Left kidney (tissue), 2 donors: ENCODE results near the gene TAB3. TPM values are rescaled to one million over a fixed set of nuclear protein-coding genes. Genes with fewer than 3 reads are reported as not detected.
"Not testable (repeated sequence)": the region's sequence is repeated elsewhere in the genome, so short reads cannot be mapped to it uniquely, and the experiment has no call there.

Source experiments
- DNase-seq: peaks from one replicate; pipeline ENCODE4 v3.0.0-alpha.2; 2013
- polyA plus RNA-seq: library from polyadenylated mRNA; unstranded; fragments of 120-200 nt; gene quantifications from one replicate; pipeline ENCODE4 v1.2.1, GENCODE V29; 2013; ENCODE audit not compliant: insufficient read length

Gene TAB3
- polyA plus RNA-seq, 1 donor, result 36.9 TPM

DNA sequence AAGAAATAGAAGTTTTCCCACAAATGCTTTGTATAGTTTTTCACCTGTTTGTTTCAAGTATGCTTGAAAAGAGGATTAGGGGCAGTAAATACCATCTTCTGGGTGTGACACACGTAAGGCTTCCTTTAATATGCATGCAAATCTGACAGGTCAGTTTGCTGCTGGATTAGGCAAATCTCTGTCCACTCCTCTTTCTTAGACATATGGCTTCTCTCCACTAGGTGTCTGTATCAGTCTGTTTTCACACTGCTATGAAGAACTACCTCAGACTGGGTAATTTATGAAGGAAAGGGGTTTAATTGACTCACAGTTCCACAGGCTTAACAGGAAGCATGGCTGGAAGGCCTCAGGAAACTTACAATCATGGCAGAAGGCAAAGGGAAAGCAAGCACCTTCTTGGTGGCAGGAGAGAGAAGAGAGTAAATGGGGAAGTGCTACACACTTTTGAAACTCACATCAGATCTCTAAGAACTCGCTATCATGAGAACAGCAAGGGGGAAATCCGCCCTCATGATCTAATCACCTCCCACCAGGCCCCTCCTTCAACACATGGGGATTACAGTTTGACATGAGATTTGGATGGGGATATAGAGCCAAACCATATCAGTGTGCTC is 66.9 kb downstream of the TAB3 start:
- no peak for DNase-seq

DNA sequence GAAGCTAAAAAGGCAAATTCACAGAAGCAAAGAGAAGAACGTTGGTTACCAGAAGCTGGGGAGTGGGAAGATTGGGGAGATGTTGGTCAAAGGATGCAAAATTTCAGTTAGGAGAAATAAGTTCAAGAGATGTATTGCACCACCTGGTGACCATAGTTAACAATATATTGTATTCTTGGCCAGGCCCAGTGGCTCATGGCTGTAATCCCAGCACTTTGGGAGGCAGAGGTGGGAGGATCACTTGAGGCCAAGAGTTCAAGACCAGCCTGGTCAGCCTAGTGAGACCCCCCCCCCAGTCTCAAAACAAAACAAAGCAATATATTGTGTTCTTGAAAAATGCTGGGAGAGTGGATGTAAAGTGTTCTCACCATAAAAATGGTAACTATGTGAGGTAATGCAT is 67.9 kb downstream of the TAB3 start:
- no peak for DNase-seq

DNA sequence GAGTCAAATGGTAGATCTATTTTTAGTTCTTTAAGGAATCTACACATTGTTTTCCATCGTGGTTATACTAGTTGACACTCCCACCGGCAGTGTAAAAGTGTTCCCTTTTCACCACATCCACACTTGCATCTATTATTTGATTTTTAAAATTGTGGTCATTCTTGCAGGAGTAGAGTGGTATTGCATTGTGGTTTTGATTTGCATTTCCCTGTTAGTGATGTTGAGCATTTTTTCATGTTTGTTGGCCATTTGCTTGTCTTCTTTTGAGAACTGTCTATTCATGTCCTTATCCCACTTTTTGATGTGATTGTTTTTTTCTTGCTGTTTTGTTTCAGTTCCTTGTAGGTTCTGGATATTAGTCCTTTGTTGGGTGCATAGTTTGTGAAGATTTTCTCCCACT is 70.0 kb downstream of the TAB3 start:
- DNase-seq, result no peak

DNA sequence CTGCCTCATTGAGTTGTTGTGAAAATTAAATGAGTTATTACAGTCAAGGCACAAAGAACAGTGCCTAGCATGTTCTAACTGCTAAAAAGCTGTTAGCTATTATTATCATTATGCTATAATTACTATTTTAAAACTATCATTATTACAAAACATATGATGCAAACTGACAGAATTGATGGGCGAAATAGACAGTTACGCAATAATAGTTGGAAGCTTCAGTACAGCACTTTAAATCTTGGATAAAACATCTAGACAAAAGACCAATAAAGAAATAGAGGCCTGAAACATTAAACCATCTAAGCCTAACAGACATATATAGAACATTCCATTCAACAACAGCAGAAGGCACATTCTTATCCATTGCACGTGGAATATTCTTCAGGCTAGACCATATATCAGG is 73.0 kb downstream of the TAB3 start:
- DNase-seq, result no peak

DNA sequence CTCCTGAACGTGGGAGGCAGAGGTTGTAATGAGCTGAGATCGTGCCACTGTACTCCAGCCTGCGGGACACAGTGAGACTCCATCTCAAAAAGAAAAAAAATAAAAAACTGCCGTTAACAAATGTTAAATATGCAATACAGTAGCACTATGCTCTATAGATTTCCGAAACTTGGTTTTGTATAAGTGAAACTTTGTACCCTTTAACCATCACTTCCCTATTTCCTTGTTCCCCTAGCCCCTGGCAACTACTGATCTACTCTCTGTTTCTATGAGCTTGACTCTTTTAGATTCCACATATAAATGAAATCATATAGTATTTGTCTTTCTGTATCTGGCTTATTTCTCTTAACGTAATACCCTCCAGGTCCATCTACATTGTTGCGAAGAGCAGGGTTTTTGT is 74.1 kb downstream of the TAB3 start:
- no peak for DNase-seq

DNA sequence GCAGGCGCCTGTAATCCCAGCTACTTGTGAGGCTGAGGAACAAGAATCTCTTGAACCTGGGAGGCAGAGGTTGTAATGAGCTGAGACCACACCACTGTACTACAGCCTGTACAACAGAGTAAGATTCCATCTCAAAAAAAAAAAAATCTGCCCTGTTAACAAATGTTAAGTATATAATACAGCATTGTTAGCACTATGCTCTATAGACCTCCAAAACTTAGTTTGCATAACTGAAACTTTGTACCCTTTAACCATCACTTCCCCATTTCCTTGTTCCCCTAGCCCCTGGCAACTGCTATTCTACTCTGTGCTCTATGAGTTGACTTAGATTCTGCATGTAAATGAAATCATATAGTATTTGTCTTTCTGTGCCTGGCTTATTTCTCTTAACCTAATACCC is 76.7 kb downstream of the TAB3 start:
- no peak for DNase-seq

DNA sequence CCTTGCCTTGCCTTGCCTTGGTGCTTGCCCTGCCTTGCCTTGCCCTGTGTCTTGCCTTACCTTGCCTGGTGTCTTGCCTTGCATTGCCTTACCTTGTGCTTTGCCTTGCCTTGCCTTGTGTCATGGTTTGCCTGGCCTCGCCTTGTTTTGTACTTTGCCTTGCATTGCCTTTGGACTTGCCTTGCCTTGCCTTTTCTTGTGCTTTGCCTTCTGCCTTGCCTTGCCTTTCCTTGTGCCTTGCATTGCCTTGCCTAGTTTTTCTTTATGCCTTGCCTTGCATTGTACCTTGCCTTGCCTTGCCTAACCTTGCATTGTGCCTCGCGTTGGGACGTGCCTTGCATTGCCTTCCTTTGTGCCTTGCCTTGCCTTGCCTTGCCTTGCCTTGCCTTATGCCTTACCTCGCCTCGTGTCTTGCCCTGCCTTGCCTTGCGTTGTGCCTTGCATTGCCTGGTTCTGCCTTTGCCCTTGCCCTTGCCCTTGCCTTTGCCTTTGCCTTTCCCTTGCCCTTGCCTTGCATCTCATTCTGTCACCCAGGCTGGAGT is 82.8 kb downstream of the TAB3 start:
- DNase-seq, result no peak

DNA sequence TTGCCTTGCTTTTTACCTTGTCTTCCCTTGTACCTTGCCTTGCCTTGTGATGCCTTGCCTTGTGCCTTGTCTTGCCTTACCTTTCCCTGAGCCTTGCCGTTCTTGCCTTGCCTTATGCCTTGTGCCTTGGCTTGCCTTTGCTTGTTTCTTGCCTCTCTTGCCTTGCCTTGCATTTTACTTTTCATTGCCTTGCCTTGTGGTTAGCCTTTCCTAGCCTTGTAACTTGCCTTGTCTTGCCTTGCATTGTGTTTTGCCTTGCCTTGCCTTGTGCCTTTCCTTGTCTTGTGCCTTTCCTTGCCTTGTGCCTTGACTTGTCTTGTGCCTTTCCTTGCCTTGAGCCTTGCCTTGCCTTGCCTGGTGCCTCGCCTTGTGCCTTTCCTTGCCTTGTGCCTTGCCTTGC is 84.6 kb downstream of the TAB3 start:
- no peak for DNase-seq

DNA sequence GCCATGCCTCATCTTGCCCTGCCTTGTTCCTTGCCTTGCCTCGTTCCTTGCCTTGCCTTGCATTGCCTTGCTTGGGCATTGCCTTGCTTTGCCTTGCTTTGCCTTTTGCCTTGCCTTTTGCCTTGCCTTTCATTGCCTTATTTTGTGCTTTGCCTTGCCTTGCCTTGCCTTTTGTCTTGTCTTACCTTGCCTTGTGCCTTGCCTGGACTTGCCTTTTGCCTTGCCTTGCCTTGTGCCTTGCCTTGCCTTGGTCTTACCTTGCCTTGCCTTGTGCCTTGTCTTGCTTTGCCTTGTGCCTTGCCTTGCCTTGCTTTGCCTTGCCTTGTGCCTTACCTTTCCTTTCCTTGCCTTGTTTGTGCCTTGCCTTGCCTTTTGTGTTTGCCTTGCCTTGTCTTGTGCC is 88.2 kb downstream of the TAB3 start:
- DNase-seq, result no peak

DNA sequence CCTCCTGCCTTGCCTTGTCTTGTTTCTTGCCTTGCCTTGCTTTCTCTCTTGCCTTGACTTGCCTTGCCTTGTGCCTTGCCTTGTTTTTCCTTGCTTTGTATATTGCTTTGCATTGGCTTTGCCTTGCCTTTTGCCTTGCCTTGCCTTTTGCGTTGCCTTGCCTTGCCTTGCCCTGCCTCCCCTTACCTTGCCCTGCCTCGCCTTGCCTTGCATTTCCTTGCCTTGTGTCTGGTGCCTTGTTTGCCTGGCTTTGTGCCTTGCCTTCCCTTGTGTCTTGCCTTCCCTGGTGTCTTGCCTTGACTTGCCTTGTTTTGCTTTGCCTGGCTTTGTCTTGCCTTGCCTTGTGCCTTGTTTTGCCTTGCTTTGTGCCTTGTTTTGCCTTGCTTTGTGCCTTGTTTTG is 89.7 kb downstream of the TAB3 start:
- DNase-seq, result no peak

DNA sequence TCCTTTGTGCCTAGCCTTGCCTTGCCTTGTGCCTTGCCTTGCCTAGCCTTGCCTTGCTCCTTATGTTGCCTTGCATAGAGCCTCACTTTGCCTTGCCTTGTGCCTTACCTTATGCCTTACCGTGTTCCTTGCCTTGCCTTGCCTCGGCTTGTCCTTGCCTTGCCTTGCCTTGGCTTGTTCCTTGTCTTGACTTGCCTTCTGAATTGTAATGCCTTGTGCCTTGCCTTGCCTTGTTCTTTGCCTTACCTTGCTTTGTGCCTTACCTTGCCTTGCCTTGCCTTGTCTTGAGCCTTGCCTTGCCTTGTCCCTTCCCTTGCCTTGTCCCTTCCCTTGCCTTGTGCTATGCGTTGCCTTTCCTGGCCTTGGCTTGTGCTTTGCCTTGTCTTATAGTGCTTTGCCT is 90.2 kb downstream of the TAB3 start:
- no peak for DNase-seq

DNA sequence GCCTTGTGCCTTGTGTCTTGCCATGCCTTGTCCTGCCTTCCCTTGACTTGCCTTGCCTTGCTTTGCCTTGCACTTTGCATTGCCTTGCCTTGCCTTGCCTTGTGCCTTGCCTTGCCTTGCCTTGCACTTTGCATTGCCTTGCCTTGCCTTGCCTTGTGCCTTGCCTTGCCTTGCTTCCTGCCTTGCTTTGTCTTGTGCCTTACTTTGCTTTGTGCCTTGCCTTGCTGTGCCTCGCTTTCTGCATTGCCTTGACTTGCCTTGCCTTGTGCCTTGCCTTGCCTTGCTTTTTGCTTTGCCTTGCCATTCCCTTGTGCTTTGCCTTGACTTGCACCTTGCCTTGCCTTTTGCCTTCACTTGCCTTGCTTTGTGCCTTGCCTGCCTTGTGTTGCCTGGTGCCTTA is 91.8 kb downstream of the TAB3 start:
- DNase-seq, result not testable (repeated sequence)

DNA sequence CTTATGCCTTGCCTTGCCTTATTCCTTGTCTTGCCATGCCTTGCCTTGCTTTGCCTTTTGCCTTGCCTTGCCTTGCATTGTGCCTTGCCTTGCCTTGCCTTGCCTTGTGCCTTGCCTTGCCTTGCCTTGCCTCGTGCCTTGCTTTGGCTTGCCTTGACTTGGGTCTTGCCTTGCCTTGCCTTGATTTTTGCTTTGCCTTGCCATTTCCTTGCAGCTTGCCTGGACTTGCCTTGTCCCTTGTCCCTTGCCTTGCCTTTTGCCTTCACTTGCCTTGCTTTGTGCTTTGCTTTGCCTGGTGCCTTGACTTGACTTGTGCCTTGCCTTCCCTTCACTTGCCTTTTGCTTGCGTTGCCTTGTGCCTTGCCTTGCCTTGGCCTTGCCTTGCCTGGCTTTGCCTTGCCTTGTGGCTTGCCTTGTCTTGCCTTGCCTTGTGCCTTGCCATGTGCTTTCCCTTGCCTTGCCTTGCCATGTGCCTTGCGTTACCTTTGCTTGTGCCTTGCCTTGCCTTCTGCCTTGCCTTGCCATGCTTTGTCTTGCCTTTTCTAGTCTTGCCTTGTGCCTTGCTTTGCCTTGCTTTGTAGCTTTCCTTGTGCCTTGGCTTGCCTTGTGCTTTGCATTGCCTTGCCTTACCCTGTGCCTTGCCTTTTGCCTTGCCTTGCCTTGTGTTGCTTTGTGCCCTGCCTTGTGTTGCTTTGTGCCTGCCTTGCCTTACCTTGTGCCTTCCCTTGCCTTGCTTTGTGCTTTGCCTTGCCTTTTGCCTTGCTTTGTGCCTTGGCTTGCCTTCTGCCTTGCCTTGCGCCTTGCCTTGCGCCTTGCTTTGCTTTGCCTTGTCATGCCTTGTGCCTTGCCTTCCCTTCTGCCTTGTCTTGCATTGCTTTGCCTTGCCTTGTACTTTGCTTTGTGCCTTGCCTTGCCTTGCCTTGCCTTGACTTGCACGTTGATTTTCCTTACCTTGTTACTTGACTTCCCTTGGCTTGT is 92.8 kb downstream of the TAB3 start:
- no peak for DNase-seq

DNA sequence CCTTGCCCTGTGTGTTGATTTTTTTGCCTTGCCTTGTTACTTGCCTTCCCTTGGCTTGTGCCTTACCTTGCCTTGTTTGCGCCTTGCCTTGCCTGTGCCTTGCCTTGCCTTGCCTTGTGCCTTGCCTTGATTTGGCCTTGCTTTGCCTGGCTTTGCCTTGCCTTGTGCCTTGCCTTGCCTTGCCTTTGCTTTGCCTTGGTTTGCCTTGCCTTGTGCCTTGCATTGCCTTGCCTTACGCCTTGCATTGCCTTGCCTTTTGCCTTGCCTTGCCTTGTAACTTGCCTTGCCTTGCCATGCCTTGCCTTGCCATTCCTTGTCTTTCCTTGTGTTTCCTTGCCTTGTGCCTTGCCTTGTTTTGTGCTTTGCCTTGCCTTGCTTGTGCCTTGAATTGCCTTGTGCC is 94.6 kb downstream of the TAB3 start:
- no peak for DNase-seq

DNA sequence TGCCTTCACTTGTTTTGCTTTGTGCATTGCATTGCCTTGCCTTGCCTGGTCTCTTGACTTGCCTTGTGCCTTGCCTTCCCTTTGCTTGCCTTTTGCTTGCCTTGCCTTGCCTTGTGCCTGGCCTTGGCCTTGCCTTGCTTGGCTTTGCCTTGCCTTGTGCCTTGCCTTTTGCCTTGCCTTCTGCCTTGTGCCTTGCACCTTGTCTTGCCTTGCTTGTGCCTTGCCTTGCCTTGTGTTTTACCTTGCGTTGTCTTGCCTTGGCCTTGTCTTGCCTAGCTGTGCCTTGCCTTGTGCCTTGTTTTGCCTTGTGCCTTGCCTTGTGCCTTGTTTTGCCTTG is 95.3 kb downstream of the TAB3 start:
- DNase-seq, result no peak

DNA sequence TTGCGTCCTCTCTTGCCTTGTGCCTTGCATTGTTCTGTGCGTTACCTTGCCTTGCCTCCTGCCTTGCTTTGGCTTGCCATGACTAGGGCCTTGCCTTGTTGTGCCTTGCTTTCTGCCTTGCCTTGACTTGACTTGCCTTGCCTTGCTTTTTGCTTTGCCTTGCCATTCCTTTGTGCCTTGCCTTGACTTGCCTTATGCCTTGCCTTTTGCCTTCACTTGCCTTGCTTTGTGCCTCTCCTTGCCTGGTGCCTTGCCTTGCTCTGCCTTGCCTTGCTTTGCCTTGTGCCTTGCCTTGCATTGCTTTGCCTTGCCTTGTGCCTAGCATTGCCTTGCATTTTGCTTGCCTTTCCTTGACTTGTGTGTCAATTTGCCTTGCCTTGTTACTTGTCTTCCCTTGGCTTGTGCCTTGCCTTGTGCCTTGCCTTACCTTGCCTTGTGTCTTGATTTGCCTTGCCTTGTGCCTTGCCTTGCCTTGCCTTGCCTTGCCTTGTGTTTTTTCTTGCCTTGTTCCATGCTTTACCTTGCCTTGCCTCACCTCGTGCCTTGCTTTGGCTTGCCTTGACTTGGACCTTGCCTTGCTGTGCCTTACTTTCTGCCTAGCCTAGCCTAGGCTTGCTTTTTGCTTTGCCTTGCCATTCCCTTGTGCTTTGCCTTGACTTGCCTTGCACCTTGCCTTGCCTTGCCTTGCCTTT is 95.8 kb downstream of the TAB3 start:
- DNase-seq, result no peak

DNA sequence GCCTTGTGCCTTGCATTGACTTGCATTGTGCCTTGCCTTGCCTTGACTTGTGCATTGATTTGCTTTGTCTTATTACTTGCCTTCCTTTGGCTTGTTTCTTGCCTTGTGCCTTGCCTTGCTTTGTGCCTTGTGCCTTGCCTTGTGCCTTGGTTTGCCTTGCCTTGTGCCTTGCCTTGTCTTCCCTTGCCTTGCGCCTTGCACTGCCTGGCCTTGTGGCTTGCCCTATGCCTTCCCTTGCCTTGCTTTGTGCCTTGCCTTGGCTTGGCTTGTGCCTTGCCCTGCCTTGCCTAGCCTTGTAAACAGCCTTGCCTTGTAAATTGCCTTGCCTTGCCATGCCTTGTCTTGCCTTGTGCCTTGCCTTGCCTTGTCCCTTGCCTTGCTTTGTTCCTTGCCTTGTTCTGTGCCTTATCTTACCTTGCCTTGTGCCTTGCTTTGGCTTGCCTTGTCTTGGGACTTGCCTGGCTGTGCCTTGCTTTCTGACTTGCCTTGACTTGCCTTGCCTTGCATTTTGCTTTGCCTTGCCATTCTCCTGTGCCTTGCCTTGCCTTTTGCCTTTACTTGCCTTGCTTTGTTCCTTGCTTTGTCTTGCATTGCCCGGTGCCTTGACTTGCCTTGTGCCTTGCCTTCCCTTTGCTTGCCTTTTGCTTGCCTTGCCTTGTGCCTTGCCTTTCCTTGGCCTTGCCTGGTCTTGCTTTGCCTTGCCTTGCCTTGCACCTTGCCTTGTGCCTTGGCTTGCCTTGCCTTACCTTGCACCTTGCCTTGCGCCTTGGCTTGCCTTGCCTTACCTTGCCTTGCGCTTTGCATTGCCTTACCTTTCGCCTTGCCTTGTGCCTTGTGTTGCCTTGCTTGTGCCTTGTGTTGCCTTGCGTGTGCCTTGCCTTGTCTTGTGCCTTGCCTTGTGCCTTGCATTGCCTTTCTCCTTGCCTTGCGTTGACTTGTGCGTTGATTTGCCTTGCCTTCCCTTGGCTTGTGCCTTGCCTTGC is 97.5 kb downstream of the TAB3 start:
- DNase-seq, result no peak

DNA sequence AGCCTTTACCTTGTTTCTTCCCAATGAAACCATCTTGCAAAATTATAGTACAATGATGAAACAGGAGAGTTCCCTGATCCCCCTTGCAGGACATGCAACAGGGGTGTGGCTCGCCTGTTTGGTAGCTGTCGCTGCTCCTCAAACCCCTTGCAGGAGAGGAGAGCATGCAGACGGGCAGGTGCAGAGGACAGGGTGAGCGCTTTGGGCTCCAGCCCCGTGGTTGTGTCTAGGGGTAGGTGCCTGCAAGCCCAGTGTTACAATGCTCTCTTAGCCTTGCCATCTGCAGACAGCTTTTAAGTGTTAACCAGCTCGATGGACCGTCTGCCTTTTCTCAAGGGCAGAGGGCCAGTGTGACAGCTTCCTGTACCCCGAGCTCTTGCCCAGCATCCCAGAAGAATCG is 102.0 kb downstream of the TAB3 start:
- DNase-seq, result no peak

DNA sequence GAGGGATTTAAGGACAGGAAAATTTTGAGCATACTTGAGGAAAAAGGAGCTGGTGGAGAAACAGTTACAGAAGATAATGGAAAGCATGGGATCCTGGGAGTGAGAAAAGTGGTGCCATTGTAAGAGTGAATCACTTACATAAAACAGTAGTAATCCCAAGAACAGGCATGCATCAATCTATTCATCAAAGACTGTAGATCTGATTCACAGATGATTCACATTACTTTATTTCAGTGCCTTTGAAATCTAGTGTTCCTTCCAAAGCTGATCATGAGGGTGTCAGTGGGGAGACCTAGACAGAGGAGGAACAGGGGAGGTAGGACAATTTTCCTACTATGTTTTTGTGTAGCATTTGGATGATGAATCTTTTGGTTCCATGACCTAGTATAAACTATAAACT is 102.7 kb downstream of the TAB3 start:
- DNase-seq, result no peak

DNA sequence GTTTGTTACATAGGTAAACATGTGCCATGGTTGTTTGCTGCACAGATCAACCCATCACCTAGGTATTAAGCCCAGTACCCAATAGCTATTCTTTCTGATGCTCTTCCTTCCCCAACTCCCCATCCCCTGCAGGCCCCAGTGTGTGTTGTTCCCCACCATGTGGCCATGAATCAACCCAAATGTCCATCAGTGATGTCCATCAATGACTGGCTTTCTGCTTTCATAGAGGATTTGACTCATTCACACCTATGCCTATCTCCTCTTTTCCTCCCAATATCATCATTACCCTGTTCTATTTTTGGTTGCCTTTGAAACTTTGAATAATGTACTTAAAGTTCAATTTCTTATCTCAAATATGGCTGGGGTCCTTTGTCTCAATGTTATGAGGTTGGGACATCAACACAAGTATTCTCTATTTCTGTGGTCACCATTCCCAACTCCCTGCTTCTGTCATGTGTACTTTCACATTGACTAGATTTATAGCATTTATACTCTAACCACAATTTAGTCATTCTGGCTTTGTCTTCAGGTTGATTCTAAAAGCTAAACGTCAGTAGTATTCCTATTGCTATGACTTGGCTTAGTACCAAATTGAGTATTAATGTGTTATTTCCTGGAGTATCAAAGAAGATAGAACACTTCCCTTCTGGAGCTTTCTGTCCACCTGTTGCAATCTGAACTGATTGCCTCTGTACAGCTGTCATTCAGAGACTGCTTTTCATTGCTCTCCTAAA is 107.2 kb downstream of the TAB3 start:
- DNase-seq, result no peak

DNA sequence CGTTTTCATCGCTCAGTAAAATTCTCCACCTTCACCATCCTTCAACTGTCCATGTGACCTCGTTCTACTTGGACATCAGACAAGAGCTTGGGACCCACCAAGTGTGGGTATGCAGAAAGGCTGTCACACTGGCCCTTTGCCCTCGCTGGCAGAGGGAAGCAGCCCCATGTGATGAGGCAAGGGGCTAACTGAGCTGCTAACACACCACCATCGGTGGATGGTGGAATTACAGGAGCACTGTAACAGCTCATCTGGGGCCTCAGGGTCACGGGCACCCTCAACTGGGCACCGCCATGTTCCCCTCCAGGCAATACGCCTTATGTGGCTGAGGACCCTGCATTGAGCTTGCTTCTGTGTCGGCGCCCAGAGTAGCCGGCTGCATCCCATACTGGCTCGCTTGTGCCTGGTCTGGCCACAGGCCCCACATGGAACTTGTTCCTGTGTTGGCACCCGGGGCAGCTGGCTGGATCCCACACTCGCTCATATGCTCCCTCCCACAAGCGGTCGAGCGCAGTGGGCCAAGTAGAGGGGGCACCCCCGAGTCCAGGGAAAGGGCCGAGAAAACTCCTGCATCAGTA is 109.5 kb downstream of the TAB3 start:
- DNase-seq, result no peak
